Epidermal melanocyte (primary cell): ENCODE measurements around the gene INPP4B.

Experiments used
- DNase-seq: peaks from one replicate; pipeline ENCODE4 v3.0.0; 2011; ENCODE audit warnings: low spot score; ENCODE audit not compliant: insufficient read length

Gene INPP4B

GRCh38 chr4:142475663-142476062, 370.4 kb downstream of the INPP4B start:
- DNase-seq, result no peak

- no peak for DNase-seq
Observed at GRCh38 chr4:142474398-142475087, 371.6 kb downstream of the INPP4B start.

- no peak for DNase-seq
Observed at GRCh38 chr4:142473960-142474338, 372.2 kb downstream of the INPP4B start.

DNA sequence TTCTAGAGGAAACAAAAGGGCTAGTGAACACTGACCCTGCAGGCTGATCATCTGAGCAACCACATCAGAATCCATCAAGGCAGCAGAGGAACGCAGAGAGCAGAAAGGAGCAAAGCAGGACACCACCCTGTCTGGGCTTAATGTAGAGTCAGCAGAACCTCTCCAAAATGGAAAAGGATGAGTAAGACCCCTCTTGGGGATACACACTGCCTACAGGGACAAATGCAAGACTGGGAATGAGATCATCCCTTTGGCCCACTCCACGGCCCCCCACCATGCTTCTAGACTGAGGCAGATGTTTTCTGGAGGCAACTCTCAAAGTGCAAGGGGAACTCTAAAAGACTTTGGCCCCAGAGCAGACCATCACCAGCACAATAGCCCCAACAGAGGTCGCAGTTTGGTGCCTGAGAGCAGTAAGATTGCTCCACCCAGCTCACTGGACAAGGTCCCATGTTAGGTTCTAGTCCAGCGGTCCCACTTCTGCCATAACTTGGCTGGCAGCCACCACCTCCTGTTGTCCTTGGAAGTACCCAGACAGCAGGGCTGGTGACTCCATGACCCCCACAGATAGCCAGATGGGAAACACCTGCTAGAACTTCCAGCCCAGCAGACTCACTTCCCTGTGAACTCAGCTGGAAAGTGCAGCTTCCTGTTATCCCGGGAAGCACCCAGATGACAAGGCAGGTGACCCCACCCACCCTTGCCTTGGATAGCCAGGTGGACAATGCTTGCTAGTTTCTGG, 372.7 kb downstream of the INPP4B start:
- DNase-seq, result no peak

DNA sequence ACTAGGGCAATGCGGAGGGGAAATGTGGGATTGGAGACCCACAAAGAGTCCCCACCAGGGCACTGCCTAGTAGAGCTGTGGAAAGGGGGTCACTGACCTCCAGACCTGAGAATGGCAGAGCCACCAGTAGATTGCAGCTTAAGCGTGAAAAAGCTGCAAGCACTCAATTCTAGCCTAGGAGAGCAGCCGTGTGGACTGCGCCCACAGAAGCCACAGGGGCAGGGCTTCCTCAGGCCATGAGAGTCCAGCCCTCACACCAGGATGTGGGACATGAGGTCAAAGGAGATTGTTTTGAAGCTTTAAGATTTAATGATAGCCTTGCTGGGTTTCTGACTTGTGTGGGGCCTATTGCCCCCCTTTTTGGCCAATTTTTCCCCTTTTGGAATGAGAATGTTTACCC, 379.0 kb downstream of the INPP4B start:
- no peak for DNase-seq

DNA sequence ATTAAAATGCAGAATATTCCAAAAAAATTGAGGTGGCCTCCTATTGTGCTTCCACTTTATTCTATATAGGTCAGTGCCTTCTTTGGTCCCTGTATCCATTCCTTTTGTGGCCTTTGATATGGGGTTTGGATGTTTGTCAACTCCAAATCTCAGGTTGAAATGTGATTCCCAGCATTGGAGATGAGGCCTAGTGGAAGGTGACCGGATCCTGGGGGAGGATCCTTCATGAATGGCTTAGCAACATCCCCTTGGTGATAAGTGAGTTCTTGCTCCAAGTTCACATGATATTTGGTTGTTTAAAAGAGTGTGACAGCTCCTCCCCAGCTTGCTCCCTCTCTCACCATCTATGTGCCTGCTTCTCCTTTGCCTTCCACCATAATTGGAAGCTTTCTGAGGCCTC, 380.6 kb downstream of the INPP4B start:
- DNase-seq, result no peak

GRCh38 chr4:142463206-142463605, 382.9 kb downstream of the INPP4B start:
- DNase-seq, result no peak

GRCh38 chr4:142452161-142452855, 393.8 kb downstream of the INPP4B start:
- DNase-seq, result no peak

DNA sequence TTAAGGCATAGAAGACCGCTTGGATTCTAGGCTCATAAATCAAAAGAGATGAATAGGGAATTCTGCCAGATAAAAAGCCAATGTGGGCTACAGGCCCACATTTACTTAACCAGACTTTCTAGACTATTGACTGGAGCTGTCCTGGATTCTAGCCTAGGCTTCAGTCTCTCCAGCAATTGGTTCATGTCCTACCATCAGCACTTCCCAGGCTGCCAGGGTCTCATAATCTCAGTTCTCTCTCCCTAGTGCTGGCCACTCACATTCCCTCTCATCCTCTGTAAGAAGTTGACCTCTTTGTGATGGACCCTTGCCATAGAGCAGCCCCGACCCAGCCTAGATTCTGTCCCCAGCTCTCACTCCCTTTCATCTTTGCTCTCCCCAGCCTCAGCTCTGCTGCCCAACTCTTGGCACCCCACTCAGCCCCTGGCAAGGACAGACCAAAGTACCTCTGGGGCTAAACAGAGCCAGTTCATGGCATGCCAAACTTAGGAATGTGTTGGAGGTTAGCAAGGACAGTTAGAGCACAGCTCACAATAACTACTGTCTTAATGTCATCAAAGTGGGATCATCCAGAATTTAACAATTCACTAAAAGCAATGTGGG, 396.2 kb downstream of the INPP4B start:
- DNase-seq, result no peak

DNA sequence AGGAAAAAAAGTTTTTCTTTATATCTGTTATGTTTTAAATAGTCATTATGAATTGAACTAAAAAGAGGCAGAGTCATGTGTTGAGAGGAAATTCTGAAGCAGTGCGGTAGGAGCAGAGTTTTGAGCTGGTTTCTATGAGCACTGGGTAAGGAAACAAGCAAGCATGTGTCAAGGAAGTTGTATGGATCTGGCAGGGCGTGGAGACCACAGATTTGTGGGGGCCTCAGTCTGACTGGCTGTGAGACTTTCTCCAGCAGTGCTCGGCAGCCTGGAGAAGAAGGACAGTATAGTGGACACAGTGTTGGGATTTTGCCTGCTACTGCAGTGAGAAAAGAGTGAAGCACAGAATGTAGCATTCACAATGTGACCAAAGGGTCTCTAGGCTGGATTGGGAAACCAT, 399.1 kb downstream of the INPP4B start:
- no peak for DNase-seq

GRCh38 chr4:142443469-142443868, 402.6 kb downstream of the INPP4B start:
- DNase-seq, result no peak

GRCh38 chr4:142440093-142440492, 406.0 kb downstream of the INPP4B start:
- no peak for DNase-seq

DNA sequence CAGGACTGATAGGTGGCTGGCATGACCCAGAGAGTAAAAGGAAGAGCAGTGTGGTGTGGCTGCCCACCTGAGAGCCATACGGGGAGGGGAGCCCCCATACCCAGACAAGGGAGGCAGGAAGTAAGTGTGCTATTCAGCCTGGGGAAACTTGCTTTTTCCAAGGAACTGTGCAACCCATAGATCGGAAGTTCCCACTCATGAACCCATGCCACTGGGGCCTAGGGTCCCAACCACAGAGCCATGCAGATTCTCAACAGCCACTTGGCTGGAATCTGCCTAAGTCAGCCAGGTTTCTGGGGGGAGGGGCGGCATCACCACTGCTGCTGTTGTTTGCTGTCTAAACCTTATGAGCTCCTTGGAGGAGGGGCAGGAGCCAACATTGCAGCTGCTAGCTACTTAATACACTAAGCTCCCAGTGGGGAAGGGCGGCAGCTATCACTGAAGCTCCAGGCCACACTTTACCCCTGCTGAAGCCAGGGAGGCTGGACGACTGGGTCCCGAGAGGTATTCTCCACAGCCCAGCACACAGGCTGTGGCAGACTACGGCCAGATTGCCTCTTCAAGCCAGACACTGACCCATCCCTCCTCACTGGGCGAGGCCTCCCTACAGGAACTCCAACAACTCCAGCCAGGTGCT, 410.4 kb downstream of the INPP4B start:
- no peak for DNase-seq

- DNase-seq, result no peak
Observed at GRCh38 chr4:142434519-142435224, 411.4 kb downstream of the INPP4B start.

- DNase-seq, result no peak
Observed at GRCh38 chr4:142428715-142429114, 417.4 kb downstream of the INPP4B start.

DNA sequence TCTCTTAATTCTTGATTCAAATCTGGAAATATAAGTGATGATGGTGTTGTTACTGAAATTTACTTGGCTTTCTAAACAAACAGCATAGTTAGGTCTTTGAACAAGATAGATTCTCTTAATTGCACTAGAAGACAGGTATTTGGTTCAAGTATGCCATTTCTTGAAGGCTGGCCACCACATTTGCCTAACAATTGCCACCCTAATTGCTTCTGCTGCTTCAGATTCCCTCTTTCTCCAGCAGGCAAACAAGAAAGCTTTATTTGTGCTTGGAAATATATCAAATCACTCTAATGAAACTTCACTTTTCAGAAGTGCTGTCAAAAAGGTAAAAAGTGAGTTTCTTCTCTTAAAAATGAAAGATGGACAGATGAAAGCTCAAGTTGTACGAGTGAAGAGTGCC, 418.6 kb downstream of the INPP4B start:
- DNase-seq, result no peak

GRCh38 chr4:142423861-142424260, 422.2 kb downstream of the INPP4B start:
- no peak for DNase-seq

- no peak for DNase-seq
Observed at GRCh38 chr4:142420311-142421095, 425.6 kb downstream of the INPP4B start.

GRCh38 chr4:142419712-142420111, 426.4 kb downstream of the INPP4B start:
- DNase-seq, result no peak

DNA sequence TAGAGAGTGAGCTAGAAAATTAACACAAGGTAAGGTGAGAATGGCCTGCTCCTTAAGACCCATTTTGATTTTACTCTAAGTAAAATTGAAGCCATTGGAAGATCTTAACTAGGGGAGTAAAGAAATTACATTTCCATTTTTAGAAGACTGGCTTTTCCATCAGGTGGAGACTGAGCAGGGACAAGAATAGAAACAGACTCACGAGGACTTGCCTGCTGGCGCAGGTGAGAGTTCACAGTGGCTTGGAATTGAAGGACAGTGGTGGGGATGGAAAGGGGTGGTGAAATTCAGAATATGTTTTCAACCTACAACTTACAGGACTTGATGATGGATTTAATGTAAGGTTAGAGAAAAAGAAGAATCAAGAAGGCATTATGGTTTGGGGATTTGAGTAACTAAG, 427.4 kb downstream of the INPP4B start:
- no peak for DNase-seq
